ENCODE results near the gene FLNB.

DNA sequence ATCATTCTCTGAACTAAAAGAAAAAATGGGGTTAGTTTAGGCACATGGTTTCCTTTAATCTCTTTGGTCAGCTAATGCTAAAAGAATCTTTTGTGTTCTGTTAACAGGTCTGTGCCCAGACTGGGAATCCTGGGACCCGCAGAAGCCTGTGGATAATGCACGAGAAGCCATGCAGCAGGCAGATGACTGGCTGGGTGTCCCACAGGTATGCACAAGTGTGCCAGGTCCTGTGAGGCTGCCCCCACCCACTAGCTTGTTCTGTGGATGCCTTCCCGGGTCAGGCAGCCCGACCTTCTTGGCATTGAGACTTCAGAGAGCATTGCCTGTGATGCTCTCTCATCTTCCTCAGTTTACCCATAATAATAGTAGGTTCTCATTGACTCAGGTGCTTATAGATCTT, 70.4 kb downstream of the FLNB start:
- TF ChIP-seq, protein P1, sequence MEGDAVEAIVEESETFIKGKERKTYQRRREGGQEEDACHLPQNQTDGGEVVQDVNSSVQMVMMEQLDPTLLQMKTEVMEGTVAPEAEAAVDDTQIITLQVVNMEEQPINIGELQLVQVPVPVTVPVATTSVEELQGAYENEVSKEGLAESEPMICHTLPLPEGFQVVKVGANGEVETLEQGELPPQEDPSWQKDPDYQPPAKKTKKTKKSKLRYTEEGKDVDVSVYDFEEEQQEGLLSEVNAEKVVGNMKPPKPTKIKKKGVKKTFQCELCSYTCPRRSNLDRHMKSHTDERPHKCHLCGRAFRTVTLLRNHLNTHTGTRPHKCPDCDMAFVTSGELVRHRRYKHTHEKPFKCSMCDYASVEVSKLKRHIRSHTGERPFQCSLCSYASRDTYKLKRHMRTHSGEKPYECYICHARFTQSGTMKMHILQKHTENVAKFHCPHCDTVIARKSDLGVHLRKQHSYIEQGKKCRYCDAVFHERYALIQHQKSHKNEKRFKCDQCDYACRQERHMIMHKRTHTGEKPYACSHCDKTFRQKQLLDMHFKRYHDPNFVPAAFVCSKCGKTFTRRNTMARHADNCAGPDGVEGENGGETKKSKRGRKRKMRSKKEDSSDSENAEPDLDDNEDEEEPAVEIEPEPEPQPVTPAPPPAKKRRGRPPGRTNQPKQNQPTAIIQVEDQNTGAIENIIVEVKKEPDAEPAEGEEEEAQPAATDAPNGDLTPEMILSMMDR (conservative IDR thresholded peaks at IDR 0.05; ENCODE audit: low read depth, low read length) = no peak
- TF ChIP-seq POLR2A (IDR thresholded peaks at IDR 0.05; ENCODE audit: low read depth, low read length) (no peak), RFX5 (IDR thresholded peaks at IDR 0.05; ENCODE audit: low read depth, low read length) (no peak), MAFK (IDR thresholded peaks at IDR 0.05; ENCODE audit: low read depth, low read length) (no peak), RAD21 (IDR thresholded peaks at IDR 0.05; ENCODE audit: low read length) (no peak), CEBPB (IDR thresholded peaks at IDR 0.05; ENCODE audit: low read depth, low read length) (no peak)
